HCT116 (cell line): ENCODE measurements around the gene SZT2. TPM values are rescaled to one million over a fixed set of nuclear protein-coding genes. Genes with fewer than 3 reads are reported as not detected.

Experiments used
- ATAC-seq: fragments of 200-7000 bp; cut with Tn5 transposase; 2 replicates; pipeline ENCODE4 v1.9.1; 2020; ENCODE audit warnings: mild to moderate bottlenecking, moderate library complexity
- BruUV-seq: library from RNA; stranded (reverse); fragments of 400-500 nt; replicated peaks from 2 replicates; lab custom pipeline; 2021; lab: Mats Ljungman, UMichigan
- CTCF ChIA-PET: fragments of 300-600 bp; sonication (Branson Sonifier 250); formaldehyde crosslinking; loops from one replicate; lab custom pipeline; 2021; ENCODE audit warnings: antibody characterized with exemption; lab: Charles Lee
- POLR2A ChIA-PET: fragments of 300-600, 350-600 bp; sonication (Branson Sonifier 250); formaldehyde crosslinking; loops from one replicate; lab custom pipeline; 2021; ENCODE audit warnings: antibody characterized with exemption; lab: Charles Lee
- RAD21 ChIA-PET, 2 experiments: fragments of 300-600 bp; sonication (Branson Sonifier 250); formaldehyde crosslinking; loops; one replicate each; lab custom pipeline; 2023; ENCODE audit warnings: low total read pairs in 2 of 2; ENCODE audit not compliant: uncharacterized antibody in 2 of 2, unreplicated experiment in 2 of 2, low non-redundant PET in 1 of 2; lab: Charles Lee
- DNase-seq: peaks from one replicate; pipeline ENCODE4 v3.0.0-alpha.2; 2010; ENCODE audit warnings: low read depth, low spot score
- H2AFZ ChIP-seq: fragments of 200-600 bp; shearing (Covaris generic), sonication (generic); 2 replicates; pipeline ENCODE4 v1.6.1; 2017; ENCODE audit warnings: low read depth, mixed run types, mixed read lengths, antibody characterized with exemption, low read length; ENCODE audit not compliant: poor library complexity, severe bottlenecking
- H3K27ac ChIP-seq: 2 replicates; pipeline ENCODE4 v1.5.1; 2012; ENCODE audit warnings: low read depth, low read length
- H3K27me3 ChIP-seq: fragments of 200-600 bp; sonication (generic); 2 replicates; pipeline ENCODE4 v1.6.1; 2016; ENCODE audit warnings: mixed run types, low read length, mixed read lengths; ENCODE audit not compliant: insufficient read depth
- H3K36me3 ChIP-seq, 2 experiments: fragments of 200-500 bp in 1 of 2; fragments of 200-600 bp in 1 of 2; sonication (Bioruptor generic) in 1 of 2; sonication (generic) in 1 of 2; 2 replicates each; pipeline versions ENCODE4 v1.5.1 to v1.6.1; 2014 to 2016; ENCODE audit warnings: low read length in 2 of 2, inconsistent platforms in 1 of 2, mixed read lengths in 1 of 2, mixed run types in 1 of 2; ENCODE audit not compliant: insufficient read depth in 2 of 2, control insufficient read depth in 1 of 2
- H3K4me1 ChIP-seq, 2 experiments: fragments of 200-600 bp in 1 of 2; sonication (generic) in 1 of 2; 2 replicates each; pipeline versions ENCODE4 v1.5.1 to v1.6.1; 2012 to 2017; ENCODE audit warnings: low read length in 2 of 2, inconsistent platforms in 1 of 2, mild to moderate bottlenecking in 1 of 2, mixed read lengths in 1 of 2, mixed run types in 1 of 2, moderate library complexity in 1 of 2; ENCODE audit not compliant: insufficient read depth in 2 of 2, control insufficient read depth in 1 of 2
- H3K4me2 ChIP-seq: fragments of 200-600 bp; sonication (generic); 2 replicates; pipeline ENCODE4 v1.6.1; 2017; ENCODE audit warnings: mixed run types, low read length, mixed read lengths
- H3K4me3 ChIP-seq, 2 experiments: fragments of 200-600 bp in 1 of 2; sonication (generic) in 1 of 2; replicated peaks in 1 of 2; 2 replicates each; pipeline ENCODE4 v1.5.1; 2011 to 2016; ENCODE audit warnings: low read length in 2 of 2, control low read depth in 1 of 2, low read depth in 1 of 2, mild to moderate bottlenecking in 1 of 2, mixed read lengths in 1 of 2, mixed run types in 1 of 2
- H3K79me2 ChIP-seq: fragments of 200-600 bp; sonication (generic); 2 replicates; pipeline ENCODE4 v1.6.1; 2017; ENCODE audit warnings: mild to moderate bottlenecking, mixed run types, low read length, moderate library complexity, mixed read lengths; ENCODE audit not compliant: insufficient read depth
- H3K9ac ChIP-seq: fragments of 200-600 bp; sonication (generic); 2 replicates; pipeline ENCODE4 v1.6.1; 2016; ENCODE audit warnings: low read length, mixed read lengths
- H3K9me2 ChIP-seq: fragments of 200-600 bp; sonication (generic), shearing (Covaris generic); 2 replicates; pipeline ENCODE4 v1.6.1; 2017; ENCODE audit warnings: mixed run types, mild to moderate bottlenecking, moderate library complexity; ENCODE audit not compliant: insufficient read depth
- H3K9me3 ChIP-seq, 2 experiments: fragments of 200-500 bp in 1 of 2; fragments of 200-600 bp in 1 of 2; sonication (Bioruptor generic) in 1 of 2; sonication (generic) in 1 of 2; 2 replicates each; pipeline ENCODE4 v1.6.1; 2014 to 2017; ENCODE audit warnings: low read length in 2 of 2, mixed read lengths in 2 of 2, inconsistent platforms in 1 of 2, low read depth in 1 of 2, mild to moderate bottlenecking in 1 of 2, mixed run types in 1 of 2, moderate library complexity in 1 of 2; ENCODE audit not compliant: control insufficient read depth in 1 of 2, insufficient read depth in 1 of 2
- H4K20me1 ChIP-seq: fragments of 200-600 bp; sonication (generic), shearing (Covaris generic); 2 replicates; pipeline ENCODE4 v1.6.1; 2017; ENCODE audit warnings: mixed run types, mild to moderate bottlenecking, moderate library complexity; ENCODE audit not compliant: insufficient read depth
- CBX3 ChIP-seq: IDR thresholded peaks from 2 replicates; pipeline ENCODE4 v1.6.1; 2012; ENCODE audit warnings: low read depth
- EGR1 ChIP-seq: IDR thresholded peaks from 2 replicates; pipeline ENCODE4 v1.6.1; 2012; ENCODE audit warnings: low read depth
- ELF1 ChIP-seq: IDR thresholded peaks from 2 replicates; pipeline ENCODE4 v1.6.1; 2012; ENCODE audit warnings: low read depth, borderline replicate concordance
- EZH2 ChIP-seq: fragments of 200-600 bp; sonication (generic); IDR thresholded peaks from 2 replicates; pipeline ENCODE4 v1.6.1; 2017; ENCODE audit warnings: antibody characterized with exemption, mixed run types
- EZH2phosphoT487 ChIP-seq: fragments of 200-600 bp; IDR thresholded peaks from 2 replicates; pipeline ENCODE4 v1.6.1; 2018; ENCODE audit warnings: antibody characterized with exemption, borderline replicate concordance
- FOSL1 ChIP-seq: IDR thresholded peaks from 2 replicates; pipeline ENCODE4 v1.6.1; 2012; ENCODE audit warnings: low read depth
- JUND ChIP-seq: IDR thresholded peaks from 2 replicates; pipeline ENCODE4 v1.6.1; 2012
- MAX ChIP-seq: IDR thresholded peaks from 2 replicates; pipeline ENCODE4 v1.6.1; 2012
- POLR2AphosphoS5 ChIP-seq: IDR thresholded peaks from 2 replicates; pipeline ENCODE4 v1.6.1; 2011; ENCODE audit warnings: mild to moderate bottlenecking, low read depth, low read length, moderate library complexity
- RAD21 ChIP-seq: IDR thresholded peaks from 2 replicates; pipeline ENCODE4 v1.6.1; 2012; ENCODE audit warnings: low read depth, mild to moderate bottlenecking
- REST ChIP-seq: IDR thresholded peaks from 2 replicates; pipeline ENCODE4 v1.6.1; 2012; ENCODE audit warnings: low read depth
- SP1 ChIP-seq: IDR thresholded peaks from 2 replicates; pipeline ENCODE4 v1.6.1; 2012; ENCODE audit warnings: low read depth
- YY1 ChIP-seq: IDR thresholded peaks from 2 replicates; pipeline ENCODE4 v1.6.1; 2011; ENCODE audit warnings: low read length, low read depth, moderate library complexity, mild to moderate bottlenecking; ENCODE audit not compliant: insufficient replicate concordance; ENCODE audit errors: extremely low read depth
- ZFX ChIP-seq: fragments of 450-650 bp; IDR thresholded peaks from 2 replicates; pipeline ENCODE4 v1.6.1; 2017
- ZNF274 ChIP-seq: fragments of 200-500 bp; sonication (Bioruptor generic); IDR thresholded peaks from 2 replicates; pipeline ENCODE4 v1.6.1; 2014; ENCODE audit warnings: mild to moderate bottlenecking, low read depth, low read length, inconsistent platforms
- intact Hi-C: fragments of 100-400 bp; cut with micrococcal nuclease; formaldehyde crosslinking; loops from 2 replicates; pipeline ENCODE4 v1.10.0; 2022
- total RNA-seq: library from RNA; stranded (reverse); gene quantifications from one replicate; pipeline ENCODE4 v1.2.1, GENCODE V29; 2021; ENCODE audit not compliant: unreplicated experiment

The SZT2 gene
- total RNA-seq, 1 experiment from 2014 or later: 43.0 TPM

GRCh38 chr1:43438953-43439581, 49.4 kb downstream of the SZT2 start:
- H3K4me1 ChIP-seq: no peaks in the 10 kb centered on the region
- DNase-seq: no peak
- no peak overlapping the region for H3K27ac ChIP-seq
- no peaks in the 10 kb centered on the region for H3K79me2 ChIP-seq
- no peak overlapping the region for H2AFZ ChIP-seq
- ChIA-PET CTCF (no interaction called here), RAD21 (no interaction called here), POLR2A (no interaction called here)
- ATAC-seq: no peak
- H3K9me3 ChIP-seq: no peaks in the 10 kb centered on the region
- TF ChIP-seq RAD21 (peak; percentile 15; the same call in 1 of the 2 replicates), ELF1 (no peak)
- intact Hi-C loops: no loop called here
- H3K9me2 ChIP-seq: no peaks in the 10 kb centered on the region
- H4K20me1 ChIP-seq: no peaks in the 10 kb centered on the region
- H3K4me2 ChIP-seq: no peak overlapping the region
- peaks cover 2 to 3% of the 10 kb centered on the region in 2 experiments; a peak in 2 of 4 replicates for H3K36me3 ChIP-seq
- no peak overlapping the region for H3K4me3 ChIP-seq
- BruUV-seq: no TSS peak
- no peak overlapping the region for H3K9ac ChIP-seq
- no peaks in the 10 kb centered on the region for H3K27me3 ChIP-seq

GRCh38 chr1:43439781-43440180, 50.1 kb downstream of the SZT2 start:
- Histone ChIP-seq H3K9me2 (no peaks in the 10 kb centered on the region), H3K27ac (no peak overlapping the region), H3K4me2 (no peak overlapping the region), H3K4me3 (no peak overlapping the region), H3K36me3 (peaks cover 0 to 3% of the 10 kb centered on the region in 2 experiments; a peak in 1 of 4 replicates), H3K9ac (no peak overlapping the region), H4K20me1 (no peaks in the 10 kb centered on the region), H2AFZ (no peak overlapping the region), H3K4me1 (peaks cover 0 to 4% of the 10 kb centered on the region in 2 experiments; a peak in 2 of 4 replicates), H3K27me3 (no peaks in the 10 kb centered on the region), H3K79me2 (no peaks in the 10 kb centered on the region), H3K9me3 (no peaks in the 10 kb centered on the region)
- intact Hi-C loops: no loop called here
- TF ChIP-seq EZH2 (no peak), ZNF274 (no peak), EGR1 (no peak), REST (no peak), SP1 (no peak), FOSL1 (no peak), ELF1 (no peak), CBX3 (no peak), ZFX (no peak), JUND (no peak), MAX (no peak), EZH2phosphoT487 (no peak), YY1 (no peak), POLR2AphosphoS5 (no peak)
- ATAC-seq (no peak), DNase-seq (no peak)
- BruUV-seq: no TSS peak
- ChIA-PET CTCF (no interaction called here), POLR2A (no interaction called here), RAD21 (no interaction called here)
